Hematopoietic multipotent progenitor cell treated with erythropoietin and hydrocortisone succinate and interleukin-3 and kit ligand, for 6 days (in vitro differentiated cells): ENCODE results near the gene AIDA.

Source experiments
- DNase-seq: peaks from one replicate; pipeline ENCODE4 v3.0.0-alpha.2; 2015

The AIDA gene

DNA sequence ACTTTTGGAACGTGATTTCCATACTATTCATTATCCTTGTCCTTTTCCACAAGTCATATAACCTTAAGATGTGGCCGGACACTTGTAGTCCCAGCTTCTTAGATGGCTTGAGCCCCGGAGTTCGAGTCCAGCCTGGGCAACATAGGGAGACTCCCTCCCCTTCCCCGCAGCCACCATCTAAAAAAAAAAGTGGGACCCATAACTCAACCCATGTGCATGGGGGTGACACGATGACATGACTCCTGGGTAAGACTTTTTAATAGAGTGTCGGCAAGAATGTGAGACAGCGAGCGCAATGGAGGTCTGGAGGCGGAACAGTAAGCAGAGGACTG, 68.7 kb downstream of the AIDA start:
- DNase-seq = no peak

DNA sequence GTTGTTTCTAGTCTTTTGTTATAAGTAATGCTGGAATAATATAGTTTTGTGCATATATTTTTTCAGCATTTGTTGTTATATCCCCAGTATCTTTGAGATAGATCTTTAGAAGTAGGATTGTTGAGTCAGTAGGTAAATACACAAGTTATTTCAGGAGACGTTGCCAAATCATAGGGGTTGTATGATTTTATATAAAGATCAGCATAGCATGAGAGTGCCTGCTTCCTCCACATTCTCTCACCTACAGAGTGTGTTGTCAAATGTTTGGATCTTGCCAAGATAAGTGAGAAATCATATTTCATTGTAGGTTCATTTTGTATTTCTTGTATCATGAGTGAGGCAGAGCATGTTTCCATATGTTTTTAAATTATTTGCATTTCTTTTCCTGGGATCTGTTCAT, 69.8 kb downstream of the AIDA start:
- DNase-seq = no peak

DNA sequence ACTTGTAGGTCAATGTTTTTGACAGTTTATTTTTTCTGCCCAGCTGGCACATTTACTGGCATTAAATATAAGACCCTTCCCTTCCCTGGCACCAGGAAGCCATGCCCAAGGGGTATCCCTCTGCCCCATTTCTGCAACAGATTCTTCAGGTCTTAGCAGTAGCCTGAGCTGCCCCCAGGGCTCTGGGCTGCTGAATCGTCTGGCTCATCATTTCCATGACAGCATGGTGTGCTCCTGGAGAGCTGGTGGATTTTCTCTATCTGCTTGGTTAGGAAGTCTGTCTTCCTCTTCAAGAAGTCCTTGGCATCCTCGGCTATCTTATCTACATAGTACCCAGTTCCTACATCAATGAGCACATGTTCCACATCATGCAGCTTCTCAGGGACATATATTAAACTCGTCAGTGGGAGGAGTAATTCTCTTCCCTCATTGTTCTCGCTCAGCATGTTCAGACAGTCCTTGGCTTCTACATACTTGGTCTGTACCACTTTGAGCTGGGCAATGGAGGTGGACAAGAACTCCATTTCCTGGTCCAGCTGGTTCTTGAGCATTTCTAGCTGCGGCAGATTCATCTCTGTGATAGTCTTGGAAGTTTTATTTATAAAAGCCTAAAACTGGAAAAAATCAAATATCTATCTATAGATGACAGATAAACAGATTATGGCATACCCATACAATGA, 70.9 kb downstream of the AIDA start:
- no peak for DNase-seq

DNA sequence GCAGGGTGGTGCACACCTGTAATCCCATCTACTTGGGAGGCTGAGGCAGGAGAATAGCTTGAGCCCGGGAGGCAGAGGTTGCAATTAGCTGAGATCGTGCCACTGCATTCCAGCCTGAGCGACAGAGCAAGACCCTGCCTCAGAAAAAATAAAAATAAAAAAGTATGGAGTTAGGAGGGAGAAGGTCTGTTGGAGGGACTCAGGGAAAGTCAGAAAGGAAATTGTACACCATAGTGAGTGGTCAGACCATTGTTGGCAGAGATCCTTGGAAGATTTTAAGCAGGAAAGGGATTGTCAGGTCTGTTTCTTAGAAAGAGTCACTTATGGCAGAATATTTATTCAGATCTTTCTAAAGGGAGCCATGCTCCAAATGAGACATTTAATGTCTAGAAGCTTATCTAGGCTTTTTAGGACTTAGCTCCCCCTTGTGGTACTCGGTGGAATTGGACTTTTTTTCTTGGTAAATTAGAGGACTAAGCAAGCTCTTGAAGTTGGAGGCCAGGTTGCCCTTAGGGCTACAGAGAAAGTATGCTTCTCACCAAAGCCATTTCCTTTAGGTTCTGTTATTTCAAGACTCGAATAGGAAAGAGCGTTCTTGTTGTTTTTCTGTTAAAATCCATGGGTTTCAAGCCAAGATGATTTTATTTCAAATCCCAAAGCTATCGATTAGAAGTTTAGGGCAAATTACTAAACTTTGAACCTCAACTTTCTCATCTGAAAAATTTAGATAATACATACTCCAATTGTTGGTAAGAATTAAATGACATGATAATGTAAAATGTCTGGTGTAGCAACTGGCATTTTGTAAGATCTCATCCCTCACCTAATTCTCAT, 77.9 kb downstream of the AIDA start:
- peak; percentile 90 for DNase-seq

DNA sequence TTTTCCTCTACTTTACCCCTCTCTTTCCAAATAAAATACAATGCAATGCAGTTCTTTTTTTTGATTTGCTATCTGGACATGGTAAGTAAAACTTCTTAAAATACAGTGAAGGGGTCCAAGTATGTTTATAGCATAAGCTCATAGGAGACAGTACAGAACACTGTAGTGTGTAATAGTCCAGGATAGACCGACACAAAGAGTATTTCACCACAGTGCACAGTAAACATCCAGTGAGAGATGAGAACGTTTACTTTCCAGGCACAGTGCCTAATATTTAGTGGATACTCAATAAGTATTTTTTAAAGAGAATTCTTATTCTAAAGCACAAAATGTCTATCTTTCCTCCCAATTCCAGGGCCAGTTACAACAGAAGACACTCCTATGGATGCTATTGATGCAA, 79.5 kb downstream of the AIDA start:
- DNase-seq = no peak

DNA sequence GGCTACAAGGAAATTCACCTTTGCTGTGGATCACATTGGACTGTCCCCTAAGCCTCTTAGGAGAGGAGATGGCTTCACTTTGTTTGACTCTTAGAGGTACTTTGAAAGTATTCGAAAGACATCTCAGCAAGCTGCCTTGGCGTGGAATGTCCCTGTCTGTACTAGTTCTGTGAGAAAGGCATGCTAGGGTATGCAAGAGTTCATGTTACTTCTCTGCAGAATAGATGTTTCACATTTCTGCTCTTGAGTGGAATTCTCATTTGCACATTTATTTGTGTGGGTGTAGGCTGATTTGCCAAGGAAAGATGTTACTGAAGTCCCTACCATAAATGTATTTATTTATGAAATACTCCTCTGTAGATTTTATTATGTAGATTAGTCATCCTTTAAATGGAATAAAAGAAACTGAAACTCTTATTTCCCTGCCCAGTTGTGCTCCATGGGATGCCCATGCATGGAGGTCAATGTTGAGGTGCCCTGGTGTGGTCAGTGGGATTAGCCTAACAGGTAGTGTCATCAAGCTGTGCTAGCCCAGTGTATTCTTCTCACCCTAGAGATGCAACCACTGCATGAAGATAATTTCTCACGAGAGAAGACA, 80.6 kb downstream of the AIDA start:
- DNase-seq = no peak

DNA sequence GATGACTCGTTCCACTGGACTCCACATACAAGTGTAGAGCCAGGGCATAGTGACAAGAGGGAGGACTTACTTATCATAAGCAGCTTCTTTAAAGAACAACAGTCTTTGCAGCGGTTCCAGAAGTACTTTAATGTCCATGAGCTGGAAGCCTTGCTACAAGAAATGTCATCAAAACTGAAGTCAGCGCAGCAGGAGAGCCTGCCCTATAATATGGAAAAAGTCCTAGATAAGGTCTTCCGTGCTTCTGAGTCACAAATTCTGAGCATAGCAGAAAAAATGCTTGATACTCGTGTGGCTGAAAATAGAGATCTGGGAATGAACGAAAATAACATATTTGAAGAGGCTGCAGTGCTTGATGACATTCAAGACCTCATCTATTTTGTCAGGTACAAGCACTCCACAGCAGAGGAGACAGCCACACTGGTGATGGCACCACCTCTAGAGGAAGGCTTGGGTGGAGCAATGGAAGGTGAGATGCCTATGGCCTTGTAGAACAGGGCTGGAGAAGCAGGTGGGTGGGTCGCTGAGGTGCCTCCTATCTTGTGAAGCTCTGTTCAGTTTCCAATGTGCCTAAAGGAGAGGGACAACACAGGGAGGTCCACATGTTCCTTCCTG, 82.3 kb downstream of the AIDA start:
- no peak for DNase-seq

DNA sequence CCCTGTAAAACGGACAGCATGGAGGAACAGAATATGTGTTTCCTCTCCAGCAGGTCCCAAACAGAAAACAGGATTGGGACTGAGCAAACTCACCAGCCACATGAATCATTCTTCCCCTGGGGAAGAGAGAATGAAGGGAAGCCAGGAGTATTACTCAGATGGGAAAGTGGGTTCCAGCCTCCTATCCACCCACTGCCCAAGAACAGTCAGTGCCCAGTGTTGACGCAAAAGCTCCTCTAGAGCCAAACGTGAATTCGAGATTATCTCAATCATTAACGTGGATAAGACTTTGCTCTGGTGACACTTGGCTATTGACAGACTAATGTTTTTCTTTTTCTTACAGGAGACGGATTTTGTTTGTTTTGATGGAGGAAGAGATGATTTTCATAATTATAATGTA, 85.1 kb downstream of the AIDA start:
- no peak for DNase-seq

DNA sequence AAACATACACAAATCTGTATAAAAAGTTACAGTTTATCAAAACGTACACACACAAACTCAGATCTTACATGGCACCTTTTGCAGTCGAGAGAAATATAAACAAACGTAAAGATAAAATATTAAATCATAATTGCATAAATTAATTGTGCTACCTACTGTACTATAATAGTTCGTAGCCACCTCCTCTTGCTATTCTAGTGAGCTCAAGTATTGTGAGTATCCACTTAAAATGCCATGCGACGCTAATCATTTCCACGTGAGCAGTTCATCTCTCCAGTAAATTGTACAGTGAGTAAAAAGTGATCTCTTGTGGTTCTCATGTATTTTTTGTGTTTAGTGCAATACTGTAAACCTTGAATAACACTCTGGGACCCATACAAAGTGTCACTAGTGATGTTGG, 88.1 kb downstream of the AIDA start:
- no peak for DNase-seq

DNA sequence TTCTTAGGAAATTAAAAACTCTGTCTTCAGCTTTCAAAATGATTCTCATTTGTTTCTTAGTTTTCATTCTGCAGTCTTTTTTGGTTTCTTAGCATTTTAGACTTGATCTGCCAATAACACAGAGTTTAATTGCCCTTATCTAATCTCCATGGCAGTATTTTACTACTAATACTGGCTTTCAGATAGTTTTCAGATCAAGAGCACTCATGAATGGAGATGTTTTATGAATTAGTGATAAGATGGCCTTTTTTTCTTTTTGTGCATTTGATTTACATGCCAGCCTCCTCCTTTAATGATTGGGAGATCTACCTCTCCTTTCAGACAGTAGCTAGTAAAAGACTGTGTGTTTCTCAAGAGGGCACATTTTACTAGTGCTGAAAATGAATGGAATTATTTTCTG, 88.8 kb downstream of the AIDA start:
- DNase-seq = no peak

DNA sequence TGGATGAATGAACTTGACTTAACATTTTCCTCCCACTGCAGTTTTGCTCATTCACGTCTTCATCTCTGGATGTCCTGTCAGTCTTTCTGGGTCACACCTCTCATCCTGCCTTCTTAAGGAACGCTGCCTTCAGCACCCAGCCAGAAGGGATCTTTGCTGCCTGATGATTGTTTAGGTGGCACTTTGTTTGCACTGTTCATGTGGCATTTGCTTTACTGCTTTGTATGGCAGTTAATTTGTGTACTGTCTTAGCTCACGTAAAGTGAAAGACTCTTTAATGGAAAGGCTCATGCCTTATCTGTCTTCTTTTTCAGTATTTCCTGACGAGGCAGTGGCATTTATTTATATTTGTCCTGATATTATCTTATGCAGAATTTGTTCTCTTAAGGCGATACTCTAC, 89.5 kb downstream of the AIDA start:
- DNase-seq = no peak

DNA sequence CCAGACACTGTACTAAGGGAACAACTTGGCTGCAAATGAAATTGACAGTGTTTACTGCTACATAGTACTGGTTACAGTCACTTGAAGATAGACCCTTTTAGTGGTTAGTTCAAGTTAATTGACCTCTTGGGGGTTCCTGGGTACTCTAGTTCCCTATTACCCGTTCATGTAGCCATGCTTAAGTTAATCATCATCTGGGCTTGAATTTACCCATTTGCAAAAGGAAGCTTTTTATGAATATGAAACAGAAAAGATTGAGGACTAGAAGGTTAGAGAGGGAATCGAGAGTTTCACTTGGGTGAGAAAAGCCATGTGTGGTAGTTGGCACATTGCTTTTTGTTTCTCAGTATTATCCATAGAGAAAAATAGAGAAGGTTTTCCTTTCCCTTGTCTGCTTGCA, 91.7 kb downstream of the AIDA start:
- no peak for DNase-seq

DNA sequence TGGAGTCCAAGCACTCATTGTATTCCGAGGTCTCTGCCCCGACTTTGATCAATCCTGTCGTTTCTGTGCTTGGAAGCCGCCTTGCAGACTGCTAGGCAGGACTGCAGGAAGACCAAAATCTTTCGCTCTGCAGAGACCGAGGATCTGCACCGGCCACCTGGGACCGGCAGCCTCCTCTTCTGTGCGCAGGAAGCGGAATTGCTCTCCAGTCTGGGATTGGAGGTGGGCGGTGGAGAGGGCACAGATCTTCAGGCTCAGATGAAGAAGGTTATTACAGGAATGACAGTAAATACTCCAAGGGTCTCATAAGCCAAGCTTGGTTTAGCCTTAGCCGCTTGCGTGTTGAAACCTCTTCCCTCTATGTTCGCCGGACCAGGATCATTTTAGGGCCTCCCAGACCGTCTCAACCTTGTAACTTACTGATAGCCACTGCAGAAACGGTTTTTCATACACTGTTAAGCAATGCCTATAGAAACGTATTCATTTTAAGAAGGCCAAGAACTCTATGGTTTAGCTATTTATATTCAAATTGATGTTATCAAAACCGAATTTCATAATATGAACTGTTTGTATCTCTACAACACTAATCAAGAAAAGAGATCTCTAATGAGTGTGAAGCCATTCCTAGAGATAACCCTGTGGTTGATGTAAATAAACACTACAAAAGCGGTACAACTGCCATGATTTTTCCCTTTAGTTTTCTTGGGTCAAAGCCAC, 93.3 kb downstream of the AIDA start:
- DNase-seq = peak; percentile 60
